Activated naive CD4-positive, alpha-beta T cell (primary cell): Measurements from ENCODE around the gene EHD1.

ENCODE experiments used
- DNase-seq, 4 experiments: peaks; one replicate each; lab custom pipeline; 2025; lab: John Stamatoyannopoulos, UW

The EHD1 gene

DNA sequence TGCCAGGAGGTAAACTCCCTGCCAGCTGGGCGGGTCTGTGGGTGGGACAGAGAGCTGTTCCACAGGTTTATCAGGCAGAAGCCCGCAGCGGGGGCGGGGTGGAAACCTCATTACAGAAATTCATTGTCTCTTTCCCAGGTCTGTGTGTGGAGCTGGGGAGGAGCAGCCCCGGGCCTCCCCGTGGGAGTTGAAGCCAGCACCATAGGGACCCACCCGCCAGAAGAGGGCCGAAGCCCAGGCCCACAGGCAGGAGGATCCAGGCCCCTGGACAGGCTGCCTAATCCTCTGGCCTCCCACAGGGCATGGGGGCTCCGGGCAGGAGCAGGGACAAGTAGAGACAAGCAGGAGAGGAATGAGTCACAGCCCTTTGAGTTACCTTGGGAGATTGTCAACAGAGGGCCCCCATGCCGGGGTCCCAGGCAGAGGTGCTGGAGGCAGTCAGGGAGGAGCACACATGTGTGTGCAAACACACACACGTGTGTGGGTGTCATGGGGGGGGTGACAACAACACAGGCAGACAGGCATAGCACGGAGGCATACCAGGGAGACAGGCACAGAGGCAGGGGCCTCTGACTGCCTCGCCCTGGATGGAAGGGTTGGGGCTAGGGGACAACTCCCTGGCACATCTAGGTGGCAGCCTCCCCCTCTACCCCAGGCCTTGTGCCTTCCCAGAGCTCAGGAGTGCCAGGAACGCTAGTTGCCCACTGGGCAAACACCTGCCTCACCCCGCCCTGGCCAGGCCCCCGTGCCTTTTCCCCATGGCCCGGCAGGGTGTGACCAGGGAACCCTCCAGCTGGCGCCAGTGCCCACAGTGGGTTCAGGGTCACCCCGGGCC lies 35.4 kb downstream of the EHD1 start:
- DNase-seq = no peak

DNA sequence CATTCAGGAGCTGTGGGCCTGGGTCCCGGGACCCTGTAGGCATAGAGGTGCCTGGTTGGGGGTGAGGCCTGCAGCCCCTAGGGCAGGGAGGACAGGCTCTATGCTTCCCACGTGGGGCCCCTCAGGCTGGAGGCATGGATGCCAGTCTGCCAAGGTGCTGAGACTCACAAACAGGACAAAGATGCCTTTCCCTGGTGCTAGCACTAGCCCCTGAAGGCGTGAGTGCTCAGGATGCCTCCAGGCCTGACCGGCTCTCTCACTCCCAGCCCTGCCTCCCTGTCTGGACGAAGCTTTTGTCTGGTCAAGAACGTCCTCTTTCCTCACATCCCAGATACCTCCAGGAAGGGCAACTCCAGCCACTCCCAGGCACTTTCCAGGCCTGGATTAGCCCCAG lies 36.1 kb downstream of the EHD1 start:
- no peak for DNase-seq

DNA sequence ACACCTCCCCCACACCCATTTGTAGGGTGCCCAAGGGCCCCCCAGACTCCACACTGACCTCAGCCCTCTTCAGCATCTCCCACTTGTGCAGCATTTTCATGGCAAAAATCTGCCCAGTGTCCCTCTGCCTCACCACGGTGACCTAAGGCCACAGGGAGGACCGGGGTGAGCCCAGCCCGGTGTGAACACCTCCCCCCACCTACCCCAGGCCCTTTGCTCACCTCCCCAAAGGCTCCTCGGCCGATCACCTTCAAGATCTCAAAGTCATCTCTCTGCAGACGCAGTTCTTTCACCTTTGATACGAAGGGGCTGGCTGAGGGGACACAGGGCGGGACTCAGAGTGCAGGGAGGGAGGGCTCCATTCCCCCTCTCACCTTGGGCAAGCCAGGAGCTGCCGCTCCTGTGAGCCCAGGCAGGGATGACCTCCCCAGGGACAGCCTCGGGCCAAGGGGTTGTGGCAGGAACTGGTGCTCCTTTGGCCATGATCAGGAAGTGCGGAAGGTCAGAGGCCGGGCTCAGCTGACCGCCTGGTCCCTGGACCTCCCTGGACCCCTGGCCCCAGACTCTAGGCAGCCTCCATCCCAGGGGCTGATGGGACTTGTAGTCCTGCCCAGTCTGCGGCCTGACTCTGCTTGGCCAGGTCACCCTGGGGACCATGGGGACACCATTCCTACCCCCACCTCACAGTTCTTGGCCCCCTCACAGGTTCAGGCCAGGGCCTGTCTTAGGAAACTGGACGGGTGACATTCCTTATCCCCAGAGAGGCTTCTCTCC lies 36.6 kb downstream of the EHD1 start:
- no peak for DNase-seq

DNA sequence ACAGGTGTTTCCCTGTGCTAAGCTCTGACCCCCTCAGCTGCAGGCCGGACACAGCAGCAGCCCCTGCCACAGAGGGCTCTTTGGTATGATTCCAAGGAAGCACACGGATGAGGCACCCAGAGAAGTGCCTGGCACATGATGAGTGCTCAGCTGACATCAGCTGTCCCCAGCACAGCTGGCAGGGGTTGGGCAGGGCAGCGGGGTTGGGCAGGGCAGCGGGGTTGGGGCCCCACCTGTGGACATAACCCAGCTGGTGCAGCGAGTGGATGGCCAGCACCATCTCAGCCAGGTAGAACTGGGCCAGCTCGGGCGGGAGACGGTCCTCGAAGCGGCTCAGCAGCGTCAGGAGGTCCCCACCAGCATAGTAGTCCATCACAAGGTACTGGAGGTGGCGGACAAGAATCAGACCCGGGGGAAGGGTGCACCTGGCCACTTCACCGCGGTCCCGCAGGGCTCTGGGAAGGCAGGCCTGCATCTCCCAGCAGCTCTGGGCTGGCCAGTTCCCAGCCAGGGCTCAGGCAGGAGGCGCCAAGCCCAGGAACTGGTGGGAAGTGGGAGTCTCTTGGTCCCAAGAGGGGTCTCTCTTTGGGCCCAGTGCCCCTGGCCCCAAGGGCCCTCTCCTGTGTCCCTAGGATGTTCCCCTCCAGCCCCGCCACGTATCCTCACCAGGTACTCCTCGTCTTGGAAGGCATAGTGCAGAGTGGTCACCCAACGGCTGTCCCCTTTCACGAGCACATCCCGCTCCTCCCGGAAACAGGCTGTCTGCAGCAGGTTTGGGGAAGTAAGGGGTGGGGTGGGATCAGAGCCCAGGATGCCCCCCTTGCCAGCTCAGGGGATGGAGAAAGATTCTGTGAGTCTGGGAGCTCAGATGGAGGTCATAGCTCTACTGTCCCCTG lies 38.3 kb downstream of the EHD1 start:
- DNase-seq = no peak

DNA sequence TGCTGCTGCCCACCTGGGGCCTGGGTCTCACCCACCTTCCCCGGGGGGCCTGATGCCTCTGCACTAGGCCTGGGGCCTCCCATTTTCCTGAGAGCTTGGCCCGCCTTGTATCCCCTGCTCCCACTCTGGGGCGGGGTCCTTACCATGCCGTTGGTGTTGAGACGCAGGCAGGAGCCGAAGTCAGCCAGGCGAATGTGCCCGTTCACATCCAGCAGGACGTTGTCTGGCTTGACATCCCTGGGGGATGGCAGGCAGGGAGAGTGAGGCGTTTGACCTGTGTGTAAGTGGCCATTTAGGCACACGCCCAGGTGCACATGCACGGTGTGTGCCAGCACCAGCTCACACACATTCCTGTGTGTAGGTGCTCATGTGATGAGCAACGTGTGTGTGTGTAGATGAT lies 39.1 kb downstream of the EHD1 start:
- DNase-seq = no peak

DNA sequence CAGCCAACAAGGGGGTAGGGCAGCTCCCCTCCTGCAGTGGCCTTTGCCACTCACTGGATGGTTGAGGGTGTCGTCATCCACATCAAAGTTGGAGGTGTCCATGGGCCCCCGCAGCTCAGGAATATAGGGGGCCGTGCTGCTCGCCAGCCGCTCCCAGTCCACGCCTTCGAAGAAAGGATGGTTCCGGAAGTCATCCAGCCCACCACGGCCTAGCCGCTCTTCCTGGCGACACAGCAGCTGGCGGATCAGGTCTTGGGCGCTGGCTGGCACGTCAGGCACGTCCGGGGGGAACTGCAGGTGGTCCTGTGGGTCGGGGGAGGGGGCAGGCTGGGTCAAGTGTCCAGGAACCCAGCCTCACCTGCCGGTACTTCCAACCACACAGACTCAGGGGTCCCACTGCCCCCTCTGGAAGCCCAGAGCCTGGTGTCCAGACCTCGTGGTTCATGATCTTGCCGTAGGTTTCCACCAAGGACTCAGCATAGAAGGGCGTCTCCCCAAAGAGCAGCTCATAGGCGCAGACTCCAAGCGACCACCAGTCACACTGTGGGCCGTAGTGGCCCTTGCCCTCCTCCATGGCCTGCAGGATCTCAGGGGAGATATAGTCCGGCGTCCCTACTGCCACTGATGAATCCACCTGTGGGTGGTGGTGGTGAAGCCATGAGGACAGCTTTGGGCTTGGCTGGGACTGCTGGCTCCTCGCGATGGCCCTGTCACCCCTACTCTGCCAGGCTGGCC lies 39.7 kb downstream of the EHD1 start:
- no peak for DNase-seq

DNA sequence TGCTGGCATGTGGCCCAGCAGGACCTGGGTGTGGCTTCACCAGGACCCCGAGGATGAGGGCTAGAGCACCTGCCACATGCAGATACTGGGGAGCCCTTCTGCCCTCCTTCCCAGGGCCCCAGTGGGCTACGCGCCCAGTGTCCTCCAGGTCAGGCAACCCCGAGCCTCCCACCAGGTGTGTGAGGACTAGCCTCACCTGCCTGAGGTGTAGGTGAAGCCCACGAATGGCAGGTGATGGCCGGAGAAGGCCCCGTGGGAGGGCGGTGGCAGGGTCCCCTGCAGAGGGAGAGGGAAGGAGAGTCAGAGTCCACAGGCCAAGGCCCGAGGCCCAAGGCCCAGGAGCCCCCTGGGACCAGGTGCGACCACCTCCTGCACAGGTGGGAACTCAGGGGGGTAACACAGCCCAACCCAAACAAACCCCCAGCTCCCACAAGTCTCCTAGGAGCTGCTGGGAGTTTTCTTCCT lies 40.5 kb downstream of the EHD1 start:
- no peak for DNase-seq

DNA sequence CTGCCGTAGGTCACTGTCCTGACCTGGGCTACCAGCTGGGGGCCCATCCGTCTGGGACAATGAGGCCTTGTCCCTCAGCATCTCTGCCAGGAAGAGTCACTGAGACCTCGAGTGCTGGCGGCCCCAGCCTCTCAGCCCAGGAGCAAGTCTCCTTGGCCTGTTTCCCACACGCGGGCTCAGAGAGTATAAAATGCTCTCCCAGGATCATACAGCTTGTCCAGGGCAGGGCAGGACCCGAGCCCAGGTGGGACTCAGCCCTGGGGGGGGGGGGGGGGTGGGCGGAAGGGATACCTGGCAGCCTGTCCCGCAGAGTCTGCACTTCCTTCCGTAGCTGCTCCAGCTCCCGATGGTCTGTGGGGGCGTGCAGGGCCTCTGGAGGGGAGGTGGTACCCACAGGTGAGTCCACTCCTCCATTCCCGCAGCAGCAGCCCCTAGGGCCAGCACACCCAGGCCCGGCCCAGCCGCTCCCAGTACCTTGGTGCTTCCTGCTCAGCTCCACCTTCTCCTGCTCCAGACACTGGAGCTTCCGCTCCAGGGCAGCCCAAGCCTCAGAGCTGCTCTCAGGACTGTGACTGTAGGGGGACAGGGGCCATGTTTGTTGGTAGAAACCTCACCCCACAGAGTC lies 41.9 kb downstream of the EHD1 start:
- DNase-seq = no peak

DNA sequence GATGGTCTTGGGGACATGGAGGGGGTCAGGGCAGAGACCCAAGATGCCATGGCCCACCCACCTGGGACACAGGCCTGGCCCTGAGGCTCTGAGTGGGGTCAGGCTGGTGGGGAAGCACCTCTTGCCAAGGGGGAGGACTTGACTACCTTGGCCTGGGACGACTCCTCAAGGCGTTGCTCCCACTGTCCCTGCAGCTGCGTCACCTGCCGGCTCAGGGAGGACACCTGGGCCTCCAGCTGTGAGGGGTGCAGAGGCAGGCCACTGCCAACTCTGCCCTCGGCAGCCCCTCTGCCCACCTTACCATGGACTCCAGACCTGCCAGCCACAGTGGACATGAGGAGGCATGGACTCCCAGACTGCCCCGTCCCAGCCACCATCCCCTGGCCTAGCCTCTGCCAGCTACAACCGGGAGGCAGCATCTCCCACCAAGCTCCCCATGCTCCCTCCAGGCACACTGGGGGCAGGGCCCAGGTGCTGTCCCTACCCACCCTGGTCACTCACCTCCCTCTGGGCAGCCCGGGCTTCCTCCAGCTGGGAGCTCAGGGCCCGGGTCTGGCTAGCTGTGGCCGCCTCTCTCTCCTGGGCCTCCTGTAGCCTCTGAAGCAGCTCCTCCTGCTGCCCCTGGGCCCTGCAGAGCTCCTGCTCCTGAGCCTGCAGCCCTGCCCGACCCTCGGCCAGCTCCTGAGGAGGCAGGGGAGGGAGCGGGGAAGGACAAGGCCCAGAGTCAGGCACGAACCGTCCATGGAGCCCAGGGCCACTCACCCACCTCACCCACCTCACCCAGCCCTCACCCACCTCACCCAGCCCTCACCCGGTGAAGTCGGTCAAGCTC lies 42.6 kb downstream of the EHD1 start:
- DNase-seq = no peak

DNA sequence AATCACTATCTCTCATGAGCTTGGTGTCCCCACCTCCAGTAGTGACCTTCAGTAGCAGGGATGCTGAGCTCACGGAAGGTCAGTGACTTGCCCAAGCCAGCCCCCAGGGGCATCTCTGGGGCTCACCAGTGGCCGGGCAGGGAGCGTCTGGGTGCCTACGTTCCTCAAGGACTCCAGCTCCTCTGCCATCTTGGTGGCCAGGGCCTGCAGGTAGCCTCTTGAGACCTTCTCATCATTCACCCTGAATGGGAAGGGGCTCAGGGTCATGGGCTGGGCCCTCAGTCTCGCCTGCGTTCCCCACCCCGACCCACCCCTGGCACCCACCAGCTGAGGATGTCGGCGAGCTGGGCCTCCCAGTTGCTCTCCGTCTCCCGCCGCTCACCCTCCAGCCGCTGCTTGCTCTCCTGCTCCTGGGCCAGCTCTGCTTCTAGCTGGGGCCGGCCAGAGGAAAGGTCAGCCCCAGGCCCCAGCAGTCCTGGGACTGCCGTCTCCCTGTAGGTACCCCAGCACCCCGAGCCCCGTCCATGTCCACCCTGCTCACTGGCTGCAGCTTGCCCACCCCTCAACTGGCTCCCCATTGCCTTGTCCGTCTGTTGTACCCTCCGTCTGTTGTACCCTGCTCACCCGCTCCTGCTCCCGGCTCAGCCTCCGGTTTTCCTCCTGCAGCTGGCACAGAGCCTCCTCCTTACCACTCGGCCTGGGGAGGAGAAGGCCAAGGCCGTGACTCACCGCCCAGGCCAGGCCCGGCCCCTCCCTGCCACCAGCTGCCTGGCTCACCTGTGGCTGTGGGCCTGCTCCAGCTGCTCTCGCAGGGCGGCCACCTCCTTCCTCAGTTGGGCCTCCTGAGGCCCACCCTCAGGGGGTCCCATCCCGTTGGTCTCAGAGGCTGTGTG lies 43.5 kb downstream of the EHD1 start:
- no peak for DNase-seq

DNA sequence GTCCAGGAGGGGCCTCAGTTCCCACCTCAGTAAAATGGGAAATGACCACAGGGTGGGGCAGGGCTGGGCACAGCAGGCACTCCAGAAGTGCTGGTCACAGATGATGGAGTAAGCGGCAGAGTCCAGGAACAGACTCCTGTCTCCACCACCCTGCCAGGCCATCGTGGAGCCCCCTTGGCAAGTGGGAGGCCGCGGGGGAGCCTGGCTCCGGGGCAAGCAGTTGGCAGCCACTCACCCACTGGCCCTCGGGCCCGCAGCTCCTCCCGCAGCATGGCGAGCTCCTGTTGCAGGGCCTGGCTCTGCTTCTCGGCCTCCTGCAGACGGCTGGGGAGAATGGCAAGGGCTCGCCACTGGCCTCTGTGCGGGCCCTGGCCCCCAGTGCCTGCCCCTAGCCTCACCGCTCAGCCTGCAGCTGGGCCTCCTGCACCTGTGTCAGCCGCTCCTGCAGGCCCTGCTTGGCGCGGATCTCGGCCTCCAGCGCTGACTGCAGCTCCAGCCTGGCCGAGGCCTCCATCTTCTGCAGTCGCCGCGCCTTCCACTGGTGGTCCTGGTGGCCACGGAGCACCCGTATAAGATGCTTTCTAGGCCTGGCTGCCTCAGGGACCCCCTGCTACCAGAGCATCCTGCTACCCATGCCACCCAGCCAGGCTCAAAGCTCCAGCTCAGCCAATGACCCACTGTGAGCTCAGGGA lies 44.2 kb downstream of the EHD1 start:
- DNase-seq = no peak

DNA sequence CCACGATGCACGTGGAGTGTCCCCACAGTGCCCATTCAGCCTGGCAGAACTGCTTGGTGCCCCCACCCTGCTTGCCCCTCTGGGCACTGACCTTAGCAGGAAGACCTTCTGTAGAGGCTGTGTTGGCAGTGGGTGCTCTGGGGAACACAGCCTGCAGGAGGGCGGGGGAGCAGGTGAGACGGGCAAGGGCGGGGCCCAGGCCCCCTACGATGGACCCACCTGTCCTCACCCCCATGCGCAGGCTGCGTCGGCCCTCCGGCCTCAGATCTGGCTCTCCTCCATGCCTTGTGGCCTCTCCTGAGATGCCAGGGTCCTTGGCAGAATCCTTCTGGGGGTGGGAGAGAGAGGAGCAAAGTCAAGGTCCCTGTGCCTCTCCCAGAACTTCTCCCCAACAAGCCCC lies 44.9 kb downstream of the EHD1 start:
- no peak for DNase-seq

DNA sequence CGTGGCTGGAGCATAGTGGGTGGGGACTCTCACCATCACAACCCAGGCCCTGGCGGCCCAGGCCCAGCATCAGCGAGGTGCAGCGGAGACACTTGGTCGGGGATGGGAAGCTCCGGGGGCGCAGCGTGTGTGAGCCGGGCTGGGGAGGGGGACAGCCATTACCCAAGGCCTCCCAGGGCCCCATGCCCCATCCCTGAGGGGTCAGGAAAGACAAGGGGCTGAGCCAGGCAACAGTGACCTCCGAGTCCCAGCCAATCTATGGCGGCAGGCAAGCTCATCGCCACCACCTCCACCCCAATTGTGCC lies 45.3 kb downstream of the EHD1 start:
- no peak for DNase-seq

DNA sequence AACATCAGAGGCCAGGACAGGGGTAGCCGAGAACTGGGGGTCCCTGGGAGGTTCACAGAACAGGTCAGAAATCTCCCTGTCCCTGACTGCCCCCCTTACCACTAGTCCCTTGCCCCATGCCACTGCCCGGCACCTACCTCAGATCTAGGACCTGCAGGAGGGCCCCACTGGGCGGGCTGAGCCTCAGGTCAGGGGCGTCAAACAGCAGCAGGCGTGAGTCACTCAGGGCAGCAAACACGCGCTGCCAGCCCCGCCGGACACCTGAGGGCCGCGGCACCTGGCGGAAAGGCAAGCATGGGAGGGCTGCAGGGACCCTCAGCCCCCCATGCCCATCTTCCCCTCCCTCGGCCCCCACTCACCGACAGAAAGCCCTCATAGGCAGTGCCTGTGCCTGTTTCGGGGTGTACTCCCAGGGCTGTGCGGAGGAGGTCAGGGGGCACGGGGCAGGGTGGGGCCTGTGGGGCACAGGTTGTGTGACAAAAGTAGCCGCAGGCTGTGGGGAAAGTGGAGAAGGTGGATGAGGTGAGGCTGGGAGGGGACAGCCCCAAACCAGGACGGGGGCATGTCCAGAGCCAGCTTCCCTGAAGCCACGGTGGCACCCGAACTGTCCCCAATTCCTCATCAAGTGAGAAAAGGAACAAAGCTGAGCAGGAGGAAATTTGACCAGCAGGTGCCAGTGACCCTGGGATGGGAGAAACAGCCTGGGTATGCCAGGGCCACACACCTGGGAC lies 45.8 kb downstream of the EHD1 start:
- DNase-seq = no peak

DNA sequence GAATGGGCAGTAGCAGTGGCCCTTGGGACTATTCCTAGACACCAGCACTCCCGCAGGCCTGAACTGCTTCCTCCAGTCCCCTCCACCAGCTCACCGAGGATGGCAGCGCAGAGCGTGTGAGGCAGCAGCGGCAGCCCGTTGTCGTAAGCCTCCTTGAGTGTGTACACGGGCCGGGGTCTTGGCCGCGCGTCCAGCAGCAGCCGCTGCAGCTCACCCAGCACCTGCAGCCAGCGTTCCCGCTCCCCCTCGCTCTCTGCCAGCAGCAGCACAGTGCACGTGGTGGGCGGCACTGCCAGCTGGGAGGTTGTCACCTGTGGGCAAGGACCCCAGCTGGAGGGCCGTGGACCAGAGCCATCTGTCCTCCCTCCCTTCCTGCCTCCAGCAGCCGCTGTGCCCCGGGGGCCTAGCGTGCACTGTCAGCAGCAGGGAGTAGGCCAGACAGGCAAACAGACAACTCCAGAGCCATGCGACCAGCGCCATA lies 47.0 kb downstream of the EHD1 start:
- no peak for DNase-seq

DNA sequence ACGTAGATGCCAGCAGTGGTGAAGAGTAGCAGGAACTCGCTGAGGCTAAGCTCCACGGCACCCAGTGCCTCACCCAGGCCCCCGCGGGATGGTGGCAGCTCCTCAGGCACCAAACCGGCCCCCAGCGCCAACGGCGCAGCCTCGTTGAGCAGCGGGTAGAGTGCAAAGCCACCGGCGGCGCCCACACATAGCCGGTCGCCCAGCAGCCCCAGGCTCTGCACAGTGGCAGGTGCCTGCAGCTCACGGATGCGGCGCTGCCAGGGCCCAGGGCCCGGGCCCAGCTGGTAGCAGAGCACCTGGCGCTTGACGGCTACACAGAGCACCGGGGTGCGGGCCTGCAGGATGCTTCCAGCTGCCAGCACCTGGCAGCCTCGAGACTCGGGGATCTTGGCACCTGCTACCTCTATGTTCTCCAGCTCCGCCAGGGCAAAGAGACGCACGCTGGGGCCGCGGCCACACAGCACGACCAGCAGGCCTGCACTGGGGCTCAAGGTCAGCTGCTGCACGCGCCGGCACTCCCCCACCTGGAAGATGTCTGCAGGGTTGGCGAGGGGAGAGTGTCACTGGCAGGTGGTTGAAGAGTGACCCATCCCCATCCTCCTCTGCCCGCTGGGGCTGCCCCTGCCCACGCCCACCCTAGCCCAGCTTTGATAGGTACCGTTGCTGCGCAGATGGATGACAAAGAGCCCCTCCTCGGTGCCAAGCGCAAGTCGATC lies 48.7 kb downstream of the EHD1 start:
- DNase-seq = no peak

DNA sequence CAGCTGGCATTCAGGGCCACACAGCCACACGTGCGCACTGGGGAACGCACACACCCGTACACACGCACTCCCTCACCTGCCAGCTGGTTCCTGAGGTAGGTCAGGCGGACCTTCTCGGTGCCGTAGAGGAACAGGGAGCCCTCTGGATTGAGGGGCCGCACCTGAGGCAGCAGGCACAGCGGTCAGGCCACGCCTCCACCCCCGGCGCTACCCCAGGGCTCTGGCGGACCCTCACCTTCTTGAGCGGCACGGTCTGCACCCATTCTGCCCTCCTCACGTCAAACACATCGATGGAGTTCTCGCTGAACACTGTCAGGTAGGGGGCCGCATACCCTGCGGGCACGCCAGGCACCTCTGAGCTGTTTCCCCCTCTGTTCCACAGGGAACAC lies 51.0 kb downstream of the EHD1 start:
- DNase-seq = no peak
